HG02970 (cell line): ENCODE measurements around the gene ZNF664.

ENCODE experiments used
- ATAC-seq: cut with Tn5 transposase; IDR thresholded peaks from one replicate; pipeline ENCODE4 v1.9.1; 2021; ENCODE audit warnings: mild to moderate bottlenecking, moderate library complexity, moderate number of reproducible peaks; ENCODE audit not compliant: unreplicated experiment, low FRiP score

The ZNF664 gene

GRCh38 chr12:124049451-124050094, 76.6 kb downstream of the ZNF664 start:
- no peak for ATAC-seq

GRCh38 chr12:124053851-124054250, 80.8 kb downstream of the ZNF664 start:
- no peak for ATAC-seq

GRCh38 chr12:124055066-124055465, 82.1 kb downstream of the ZNF664 start:
- ATAC-seq = no peak

DNA sequence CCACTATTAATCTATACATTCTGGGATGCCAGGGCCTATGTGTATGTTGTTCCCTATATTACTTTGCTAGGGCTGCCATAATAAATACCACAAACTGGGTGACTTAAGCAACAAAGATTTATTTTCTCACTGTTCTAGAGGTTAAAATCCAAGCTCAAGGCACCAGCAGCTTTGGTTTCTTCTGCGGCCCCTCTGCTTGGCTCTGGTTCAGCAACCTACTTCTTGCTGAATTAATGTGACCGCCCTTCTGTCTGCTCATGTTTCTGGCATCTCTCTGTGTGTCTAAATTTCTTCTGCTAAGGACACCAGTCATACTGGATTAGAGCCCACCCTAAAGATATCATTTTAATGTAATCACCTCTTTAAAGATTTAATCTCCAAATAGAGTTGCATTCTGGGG, 84.7 kb downstream of the ZNF664 start:
- no peak for ATAC-seq

DNA sequence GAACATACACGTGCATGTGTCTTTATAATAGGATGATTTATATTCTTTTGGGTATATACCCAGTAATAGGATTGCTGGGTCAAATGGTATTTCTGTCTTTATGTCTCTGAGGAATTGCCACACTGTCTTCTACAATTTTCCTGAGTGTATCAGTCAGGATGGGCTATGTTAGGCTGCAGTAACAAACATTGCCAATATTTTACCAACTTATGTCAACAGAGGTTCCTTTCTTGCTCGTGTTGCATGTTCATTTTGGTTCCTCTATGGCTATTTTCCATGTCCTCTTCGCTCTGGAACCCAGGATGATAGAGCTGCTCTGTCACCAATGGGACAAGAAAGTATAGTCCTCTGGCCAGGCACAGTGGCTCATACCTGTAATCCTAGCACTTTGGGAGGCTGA, 86.7 kb downstream of the ZNF664 start:
- no peak for ATAC-seq
